Middle frontal gyrus (tissue), 1 donor: ENCODE measurements around the gene CDC42EP4.
A peak's percentile ranks its signal among the peaks of the same experiment; 100 is the strongest.

Experiments used
- DNase-seq: peaks from one replicate; pipeline ENCODE4 v3.0.0-alpha.2; 2015; ENCODE audit warnings: low spot score; ENCODE audit errors: extremely low spot score

The CDC42EP4 gene, protein sequence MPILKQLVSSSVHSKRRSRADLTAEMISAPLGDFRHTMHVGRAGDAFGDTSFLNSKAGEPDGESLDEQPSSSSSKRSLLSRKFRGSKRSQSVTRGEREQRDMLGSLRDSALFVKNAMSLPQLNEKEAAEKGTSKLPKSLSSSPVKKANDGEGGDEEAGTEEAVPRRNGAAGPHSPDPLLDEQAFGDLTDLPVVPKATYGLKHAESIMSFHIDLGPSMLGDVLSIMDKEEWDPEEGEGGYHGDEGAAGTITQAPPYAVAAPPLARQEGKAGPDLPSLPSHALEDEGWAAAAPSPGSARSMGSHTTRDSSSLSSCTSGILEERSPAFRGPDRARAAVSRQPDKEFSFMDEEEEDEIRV

GRCh38 chr17:73311781-73312641 is at the start of gene CDC42EP4:
CDC42EP4 (minus strand) TSS chr17:73312001; CDS start chr17:73286500, 25,501 bp downstream.
- peak; percentile 89 for DNase-seq

DNA sequence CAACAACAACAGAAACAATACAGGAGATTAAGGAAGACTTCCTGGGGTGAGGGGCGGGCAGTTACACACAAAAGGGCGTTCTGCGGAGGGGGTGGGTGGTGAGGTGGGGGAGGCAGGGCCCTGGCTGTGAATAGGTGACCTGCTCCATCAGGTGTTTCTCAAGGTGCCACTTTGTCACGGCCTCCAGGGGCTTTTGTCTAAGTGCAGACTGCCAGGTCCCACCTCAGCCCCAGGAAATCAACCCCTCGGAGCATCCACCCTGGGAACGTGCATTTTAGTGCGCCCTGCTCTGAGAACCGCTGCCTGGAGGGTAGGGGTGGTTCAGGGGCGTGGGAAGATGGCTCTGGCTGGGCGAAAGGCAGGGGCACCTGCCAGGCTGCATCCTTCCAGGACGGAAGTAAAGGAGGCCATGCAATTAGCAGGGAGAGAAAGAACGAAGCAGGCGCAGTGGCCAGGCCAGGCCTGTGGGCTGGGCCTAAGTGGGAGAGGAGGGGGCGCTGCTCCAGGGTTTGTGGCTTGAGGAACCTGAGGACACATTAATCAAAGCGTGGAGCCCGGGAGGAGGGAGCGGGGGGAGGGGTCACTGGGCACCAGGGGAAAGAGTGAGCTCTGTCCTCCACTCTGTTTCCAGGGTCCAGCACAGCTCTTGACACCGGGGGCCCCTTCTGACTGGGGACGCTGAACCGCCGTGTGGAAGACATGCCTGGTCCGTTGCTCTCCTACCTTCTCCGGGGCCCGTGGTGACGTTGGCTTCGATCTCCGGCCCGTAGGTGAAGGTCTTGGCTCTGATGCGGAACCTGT is 49.4 kb upstream of the CDC42EP4 start:
- DNase-seq, result no peak

DNA sequence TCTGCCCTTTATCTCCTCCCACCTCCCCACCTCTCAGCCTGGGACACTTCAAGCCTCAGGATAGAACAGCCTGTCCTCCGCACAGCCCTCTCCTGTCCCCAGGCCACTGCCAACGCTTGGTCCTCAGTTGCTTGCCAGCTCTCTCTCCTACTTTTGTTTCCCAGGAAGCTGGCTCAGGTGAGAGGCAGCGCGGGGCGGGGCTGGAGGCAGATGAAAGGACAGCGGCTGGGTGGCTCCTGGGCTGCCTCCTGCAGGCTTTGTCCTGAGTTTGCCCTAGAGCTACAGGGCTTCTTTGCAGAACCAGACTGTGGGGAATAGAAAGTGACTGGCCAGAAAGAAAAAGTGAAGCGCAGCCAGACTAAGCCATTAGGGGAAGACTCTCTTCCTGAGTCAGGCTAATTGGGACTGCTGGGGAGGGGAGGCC is 48.2 kb upstream of the CDC42EP4 start:
- DNase-seq, result no peak

DNA sequence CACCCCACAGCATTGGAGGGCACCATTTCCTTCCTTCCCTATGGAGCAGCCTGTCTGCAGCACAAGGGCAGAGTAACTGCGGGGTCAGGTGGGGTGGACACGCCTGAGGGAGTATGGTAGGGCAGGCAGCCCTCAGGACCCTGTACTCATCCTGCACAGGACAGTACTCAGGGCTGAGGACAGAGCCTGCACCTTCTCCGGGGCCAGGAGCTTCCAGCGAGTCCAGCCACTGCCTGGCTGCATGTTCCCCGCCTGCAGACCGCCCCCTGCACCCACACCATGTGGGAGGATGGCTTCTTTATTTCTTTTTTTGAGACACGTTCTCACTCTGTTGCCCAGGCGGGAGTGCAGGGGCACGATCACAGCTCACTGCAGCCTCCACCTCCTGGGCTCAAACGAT is 47.6 kb upstream of the CDC42EP4 start:
- DNase-seq, result no peak

DNA sequence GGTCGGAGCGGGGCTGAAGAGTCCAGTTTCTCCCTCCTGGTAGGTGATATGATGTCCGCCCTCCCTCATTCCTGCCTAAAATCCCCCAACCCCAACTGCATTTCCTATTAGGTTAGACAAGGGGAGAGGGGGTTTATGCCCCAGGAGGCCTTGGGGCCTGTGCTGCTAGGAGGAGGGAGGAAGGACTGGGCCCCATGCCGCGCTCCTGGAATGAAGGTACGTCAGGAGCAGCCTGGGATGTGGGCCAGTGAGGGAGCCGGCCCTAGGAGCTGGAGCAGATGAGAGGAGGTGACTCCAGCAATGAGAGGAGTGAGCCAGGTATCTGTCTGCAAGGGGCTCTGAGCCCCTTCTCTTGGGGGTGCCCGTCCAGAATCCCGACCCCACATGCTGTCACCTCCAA is 46.9 kb upstream of the CDC42EP4 start:
- no peak for DNase-seq

DNA sequence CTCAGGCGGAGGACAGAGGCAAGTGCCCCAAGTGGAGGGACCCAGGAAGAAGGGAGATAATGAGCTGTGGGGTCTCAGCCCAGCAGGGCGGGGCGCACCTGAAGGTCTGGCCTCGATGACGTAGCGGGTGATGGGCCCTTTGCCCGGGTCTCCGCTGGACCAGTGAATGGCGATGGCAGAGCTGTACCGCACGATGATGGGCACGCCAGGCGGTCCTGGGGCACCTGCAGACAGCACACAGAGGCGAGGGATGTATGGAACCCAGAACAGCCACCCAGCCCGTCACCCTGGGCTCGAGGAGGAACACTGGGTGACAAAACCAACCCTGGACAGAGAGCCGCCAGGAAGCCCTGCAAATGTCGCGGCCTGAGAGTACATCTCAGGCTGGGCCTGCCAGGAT is 46.2 kb upstream of the CDC42EP4 start:
- DNase-seq, result no peak

DNA sequence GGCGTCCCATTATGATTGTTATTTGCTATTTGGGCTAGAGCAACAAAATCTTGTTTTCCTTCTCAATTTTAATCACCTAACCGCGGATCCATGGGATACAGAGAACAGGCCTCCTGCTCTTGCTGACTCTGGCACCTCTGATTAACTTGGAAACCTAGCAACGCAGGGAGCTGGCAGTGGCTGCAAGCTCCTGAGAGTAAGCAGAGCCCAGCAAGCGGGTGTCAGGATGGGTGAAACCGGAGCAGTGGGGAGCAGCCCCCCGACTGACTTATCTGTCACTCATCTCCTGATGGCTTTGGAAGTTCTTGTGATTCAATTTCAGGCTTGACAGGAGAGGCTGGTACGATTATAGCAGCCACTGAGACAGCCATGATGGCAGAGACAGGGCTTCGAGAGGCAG is 45.5 kb upstream of the CDC42EP4 start:
- DNase-seq, result no peak

DNA sequence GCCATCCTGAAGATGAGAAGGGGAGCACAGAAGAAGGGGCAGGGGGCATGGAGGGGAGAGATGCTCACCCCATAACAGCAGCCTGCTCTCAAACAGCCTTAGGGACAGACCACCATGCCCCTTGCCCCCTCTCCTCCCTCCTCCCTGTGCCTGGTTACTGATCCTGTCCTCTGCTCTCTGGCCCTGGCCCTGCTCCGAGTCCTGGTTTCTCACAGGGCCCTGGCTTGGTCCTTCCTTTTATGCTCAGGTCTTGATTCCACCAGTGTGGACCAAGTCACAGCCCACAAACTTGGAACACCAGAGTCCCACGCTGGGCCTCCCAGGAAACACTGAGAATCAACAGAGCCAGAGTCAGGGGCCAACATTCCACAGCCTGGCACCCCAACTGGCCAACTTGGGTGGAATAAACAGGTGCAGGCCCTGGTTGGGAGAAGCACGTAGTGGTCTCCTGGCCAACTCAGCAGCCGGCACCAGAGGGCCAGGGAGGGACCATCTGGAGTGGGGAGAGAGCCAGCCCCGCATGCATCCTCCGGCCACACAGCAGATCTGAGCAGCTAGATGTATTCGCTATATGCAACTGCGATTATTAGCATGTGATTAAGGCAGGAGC is 44.9 kb upstream of the CDC42EP4 start:
- DNase-seq, result no peak

DNA sequence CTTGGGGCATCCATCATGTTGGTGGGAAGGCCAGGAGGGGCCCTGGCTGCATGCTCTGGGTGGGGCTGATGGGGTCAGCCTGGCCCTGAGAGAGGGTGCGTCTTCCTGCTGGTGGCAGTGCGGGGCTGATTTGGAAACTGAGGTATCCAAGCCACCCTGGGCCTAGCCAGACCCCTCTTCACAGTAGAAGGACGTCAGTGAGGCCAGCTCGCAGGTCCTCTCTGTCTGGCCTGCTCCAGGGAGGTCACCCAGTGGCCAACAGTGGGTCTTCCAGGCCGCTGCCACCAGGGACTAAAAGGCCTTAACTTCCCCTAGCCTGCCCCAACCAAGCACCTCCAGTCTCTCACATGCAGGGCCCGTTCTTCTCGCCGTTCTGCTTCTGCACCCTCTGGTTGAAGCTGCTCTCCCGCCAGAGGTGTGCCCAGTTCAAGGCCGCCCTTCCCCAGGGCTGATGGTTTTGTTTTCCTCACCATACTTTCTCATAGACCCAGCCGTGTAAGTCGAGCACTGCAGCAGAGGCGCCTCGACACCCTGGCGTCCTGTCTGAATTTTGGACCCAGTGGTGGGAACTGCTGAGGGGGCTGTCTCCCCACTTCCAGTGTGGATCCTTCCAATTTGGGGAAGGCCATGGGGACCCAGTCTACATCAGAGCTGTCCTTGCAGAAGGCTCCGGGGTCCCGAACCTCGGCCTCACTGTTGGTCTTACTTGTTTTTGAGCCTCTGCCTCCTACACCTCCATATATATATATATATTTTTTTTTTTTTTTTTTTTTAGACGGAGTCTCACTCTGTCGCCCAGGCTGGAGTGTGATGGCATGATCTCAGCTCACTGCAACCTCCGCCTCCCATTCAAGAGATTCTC is 42.9 kb upstream of the CDC42EP4 start:
- DNase-seq, result no peak

DNA sequence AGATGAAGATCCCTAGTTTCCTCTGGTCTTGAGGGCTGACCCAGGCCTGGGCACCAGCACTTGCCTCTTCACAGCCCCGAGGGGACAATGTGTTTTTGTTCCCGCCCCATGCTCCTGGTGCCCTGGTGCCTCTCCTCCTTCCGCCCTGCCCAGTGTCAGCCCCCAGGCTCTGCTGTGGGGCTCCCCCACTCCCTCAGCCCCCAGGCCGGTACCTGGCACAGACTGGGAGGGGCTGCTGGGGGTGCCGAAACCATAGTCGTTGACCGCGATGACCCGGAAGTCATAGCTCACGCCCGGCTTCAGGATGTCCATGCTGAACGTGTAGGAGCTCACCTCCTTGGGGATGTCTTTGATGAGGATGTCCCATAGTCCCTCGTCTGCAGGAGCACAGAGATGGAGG is 40.5 kb upstream of the CDC42EP4 start:
- DNase-seq, result no peak

DNA sequence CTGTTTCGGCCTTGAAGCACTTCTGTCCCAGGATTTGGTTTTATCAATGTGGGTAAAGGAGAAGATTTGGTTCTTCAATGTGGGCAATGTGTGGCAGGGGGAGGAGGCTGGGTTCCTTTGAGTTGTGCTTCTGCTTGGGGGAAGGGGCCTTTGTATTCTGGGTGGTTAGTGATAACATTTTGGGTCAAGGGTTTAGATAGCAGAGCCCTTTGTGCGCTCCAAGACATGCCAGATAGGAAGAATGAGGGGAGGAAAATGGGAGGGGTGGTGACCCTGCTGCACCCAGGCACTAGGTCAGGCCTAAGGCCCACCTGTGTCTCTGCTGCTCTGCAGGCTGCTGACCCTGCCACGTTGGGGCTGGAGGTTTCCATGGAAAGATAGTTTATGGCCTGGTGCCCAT is 40.0 kb upstream of the CDC42EP4 start:
- DNase-seq, result no peak

DNA sequence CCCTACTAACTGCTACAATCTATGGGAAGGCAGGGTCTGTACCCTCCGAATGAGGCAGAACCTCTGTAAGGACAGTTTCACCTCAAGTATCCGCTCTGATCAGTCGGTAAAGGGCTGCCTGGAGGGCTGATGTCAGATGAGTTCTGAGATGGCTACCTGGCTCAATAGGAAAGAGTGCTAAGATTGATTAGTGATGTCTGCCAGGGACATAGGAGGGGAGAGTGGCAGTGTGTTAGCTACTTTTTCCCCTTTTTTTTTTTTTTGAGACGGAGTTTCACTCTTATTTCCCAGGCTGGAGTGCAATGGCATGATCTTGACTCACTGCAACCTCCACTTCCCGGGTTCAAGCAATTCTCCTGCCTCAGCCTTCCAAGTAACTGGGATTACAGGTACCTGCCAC is 39.1 kb upstream of the CDC42EP4 start:
- no peak for DNase-seq

GRCh38 chr17:73349647-73350046 is 37.8 kb upstream of the CDC42EP4 start:
- no peak for DNase-seq

- DNase-seq, result peak; percentile 63
These were observed 37.3 kb upstream of the CDC42EP4 start for GRCh38 chr17:73349138-73349537.

DNA sequence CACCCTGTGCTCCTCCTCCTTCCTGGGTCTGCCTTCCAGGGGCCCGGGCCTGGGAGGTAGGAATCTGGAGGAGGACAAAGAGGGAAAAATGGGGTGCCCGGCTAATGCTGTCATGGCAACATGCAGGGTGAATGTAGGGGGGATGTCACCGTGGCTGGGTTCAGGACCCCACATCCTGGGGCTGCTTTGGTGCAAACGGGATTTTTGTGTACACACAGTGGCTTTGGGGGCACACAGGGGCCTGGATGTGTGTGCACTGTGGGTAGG is 37.0 kb upstream of the CDC42EP4 start:
- no peak for DNase-seq

DNA sequence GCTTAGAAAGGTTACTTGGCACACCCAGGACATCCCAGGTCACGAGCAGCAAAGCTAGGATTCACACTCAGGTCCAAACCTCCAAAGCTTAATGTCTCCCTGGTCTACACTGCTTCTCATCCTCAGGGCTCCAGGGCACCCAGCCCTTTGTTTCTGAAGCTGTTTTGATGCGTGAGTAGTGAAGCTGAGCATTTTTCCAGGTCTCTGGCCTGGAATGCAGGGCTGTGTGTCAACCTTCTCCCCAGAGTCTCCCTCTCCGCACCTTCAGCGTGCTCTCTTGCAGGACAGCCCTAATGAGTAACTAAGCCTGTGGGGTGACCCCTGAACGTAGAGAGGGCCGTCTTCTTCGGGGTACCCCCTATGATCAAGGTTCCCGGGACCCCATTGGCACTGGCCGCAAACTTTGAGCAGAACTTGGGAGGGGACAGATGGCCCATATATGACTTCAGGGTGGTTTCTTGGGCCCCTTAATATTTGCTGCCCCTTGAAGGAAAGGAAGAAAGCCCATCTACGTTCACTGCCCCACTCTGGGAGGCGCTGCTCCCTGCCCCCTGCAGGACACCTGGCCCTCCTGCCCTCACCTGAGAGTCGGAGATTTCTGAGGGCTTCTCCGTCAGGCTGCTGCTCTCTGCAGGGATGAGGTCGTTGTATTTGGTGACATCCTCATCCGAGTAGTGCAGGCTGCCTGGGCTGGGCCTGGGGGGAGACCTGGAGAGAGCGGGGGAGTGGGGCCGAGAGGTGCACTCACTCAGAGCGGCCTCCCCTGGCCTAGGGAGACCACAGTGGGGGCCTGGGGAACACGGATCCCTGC is 36.4 kb upstream of the CDC42EP4 start:
- DNase-seq, result no peak

GRCh38 chr17:73347351-73347750 is 35.5 kb upstream of the CDC42EP4 start:
- DNase-seq, result no peak

DNA sequence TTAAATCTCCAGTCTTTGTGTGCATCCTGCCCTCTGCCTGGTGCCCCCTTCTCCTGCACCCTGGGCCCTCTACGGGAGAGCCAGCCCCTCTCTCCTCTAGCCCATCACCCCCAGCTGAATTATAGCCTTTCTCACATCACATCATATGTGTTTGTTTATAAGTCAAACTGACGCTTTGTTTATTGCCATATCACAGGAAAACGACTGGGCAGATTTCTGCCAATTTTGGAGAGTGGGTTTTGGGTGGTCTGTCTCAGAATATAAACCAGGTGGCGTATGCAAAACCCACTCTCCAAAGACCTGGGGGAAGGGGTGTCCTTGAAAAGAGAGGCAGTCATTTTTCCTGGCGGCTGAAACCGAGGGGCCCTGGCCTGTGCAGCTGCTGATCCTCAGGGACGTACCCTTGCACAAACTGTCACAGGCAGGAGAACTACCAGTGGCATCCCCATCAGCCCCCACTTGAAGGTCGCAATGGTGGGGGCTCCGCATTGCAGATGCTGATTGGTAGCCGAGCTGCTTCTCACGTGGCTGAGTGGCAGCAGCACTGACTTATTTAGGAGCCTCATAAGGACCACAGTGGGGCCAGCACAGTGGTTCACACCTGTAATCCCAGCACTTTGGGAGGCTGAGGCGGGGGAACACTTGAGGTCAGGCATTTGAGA is 34.8 kb upstream of the CDC42EP4 start:
- DNase-seq, result no peak

DNA sequence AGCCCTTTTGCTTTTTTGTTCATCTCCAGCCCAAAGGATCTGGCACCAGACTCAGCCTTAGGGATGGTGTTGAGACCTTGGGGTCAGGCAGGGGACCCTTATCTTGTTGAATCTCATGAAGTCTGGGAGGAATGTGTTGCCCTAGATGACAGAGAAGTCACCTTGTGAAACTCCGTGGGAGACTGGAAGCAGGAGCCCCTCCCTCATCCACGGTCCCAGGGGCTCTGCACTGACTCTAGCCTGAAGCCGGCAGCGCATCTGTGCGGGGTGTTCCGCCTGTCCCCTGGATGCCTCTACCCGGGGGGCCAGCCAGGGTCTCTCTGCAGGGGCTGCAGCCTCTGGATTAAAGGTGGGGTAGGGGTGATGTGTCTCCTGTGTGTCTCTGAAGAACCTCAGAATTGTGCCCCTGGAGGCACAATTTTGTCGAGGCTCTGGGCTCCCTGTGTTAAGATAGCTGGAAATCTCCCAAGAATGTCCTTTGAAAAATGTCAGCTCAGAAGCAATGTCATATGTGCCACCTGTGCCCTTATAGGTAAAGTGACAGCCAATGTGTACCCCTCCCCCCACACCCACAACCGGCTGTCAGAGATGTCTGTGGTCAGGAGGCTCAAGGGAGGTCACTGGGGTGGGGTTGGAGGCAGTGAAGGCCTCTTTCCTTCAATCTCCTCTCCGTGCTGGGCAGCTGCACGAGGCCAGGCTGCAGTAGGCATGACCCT is 32.1 kb upstream of the CDC42EP4 start:
- DNase-seq, result no peak
